Measurements from ENCODE around the gene UNC119B.

The UNC119B gene

DNA sequence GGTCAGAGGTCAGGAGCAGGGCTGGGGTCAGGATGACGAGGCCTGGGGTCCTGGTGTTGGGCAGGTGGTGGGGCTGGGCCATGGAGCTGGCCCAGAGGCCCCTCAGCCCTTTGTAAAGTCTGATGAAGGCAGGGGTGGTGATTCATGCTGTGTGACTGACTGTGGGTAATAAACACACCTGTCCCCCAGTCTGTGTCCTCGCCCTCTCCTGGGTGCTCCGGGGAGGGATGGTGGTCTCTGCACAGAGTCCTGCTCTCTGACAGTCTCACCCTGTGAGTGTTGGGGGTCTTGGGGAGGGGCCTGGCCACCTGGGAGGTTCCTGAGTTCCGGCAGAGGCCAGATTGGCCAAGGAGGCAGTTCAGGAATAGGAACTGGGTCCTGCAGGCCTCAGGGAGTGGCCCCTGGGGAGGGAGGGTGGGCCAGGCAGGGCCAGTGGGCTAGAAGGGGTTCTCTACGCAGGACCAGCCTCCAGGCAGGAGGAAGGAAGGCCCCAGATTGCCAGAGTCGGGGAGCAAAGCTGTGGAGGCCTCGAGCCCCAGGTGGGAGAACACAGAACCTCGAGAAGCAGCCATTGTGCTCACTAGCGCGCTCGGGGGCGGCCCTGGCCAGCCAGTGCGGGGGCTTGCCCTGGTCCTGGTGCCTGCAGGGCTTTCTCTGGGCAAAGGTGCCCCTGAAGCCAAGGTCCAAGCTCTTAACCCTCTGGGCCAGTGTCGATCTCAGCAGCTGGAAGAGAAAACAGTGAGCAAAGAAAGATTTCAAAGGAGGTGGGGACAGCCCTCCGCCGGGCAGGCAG, 29.8 kb downstream of the UNC119B start:
- TF ChIP-seq, protein P1, sequence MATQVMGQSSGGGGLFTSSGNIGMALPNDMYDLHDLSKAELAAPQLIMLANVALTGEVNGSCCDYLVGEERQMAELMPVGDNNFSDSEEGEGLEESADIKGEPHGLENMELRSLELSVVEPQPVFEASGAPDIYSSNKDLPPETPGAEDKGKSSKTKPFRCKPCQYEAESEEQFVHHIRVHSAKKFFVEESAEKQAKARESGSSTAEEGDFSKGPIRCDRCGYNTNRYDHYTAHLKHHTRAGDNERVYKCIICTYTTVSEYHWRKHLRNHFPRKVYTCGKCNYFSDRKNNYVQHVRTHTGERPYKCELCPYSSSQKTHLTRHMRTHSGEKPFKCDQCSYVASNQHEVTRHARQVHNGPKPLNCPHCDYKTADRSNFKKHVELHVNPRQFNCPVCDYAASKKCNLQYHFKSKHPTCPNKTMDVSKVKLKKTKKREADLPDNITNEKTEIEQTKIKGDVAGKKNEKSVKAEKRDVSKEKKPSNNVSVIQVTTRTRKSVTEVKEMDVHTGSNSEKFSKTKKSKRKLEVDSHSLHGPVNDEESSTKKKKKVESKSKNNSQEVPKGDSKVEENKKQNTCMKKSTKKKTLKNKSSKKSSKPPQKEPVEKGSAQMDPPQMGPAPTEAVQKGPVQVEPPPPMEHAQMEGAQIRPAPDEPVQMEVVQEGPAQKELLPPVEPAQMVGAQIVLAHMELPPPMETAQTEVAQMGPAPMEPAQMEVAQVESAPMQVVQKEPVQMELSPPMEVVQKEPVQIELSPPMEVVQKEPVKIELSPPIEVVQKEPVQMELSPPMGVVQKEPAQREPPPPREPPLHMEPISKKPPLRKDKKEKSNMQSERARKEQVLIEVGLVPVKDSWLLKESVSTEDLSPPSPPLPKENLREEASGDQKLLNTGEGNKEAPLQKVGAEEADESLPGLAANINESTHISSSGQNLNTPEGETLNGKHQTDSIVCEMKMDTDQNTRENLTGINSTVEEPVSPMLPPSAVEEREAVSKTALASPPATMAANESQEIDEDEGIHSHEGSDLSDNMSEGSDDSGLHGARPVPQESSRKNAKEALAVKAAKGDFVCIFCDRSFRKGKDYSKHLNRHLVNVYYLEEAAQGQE (IDR thresholded peaks at IDR 0.05; ENCODE audit: insufficient read depth in 1 of 2, low read depth in 2 of 2, low read length in 2 of 2) = no peak
- TF ChIP-seq TAF1 (IDR thresholded peaks at IDR 0.05; ENCODE audit: borderline replicate concordance, insufficient read depth, low read length) = no peak
- TF ChIP-seq FOXP2 (optimal IDR thresholded peaks at IDR 0.05; ENCODE audit: borderline replicate concordance, extremely low read depth, extremely low read length, insufficient read depth) = no peak
- TF ChIP-seq POLR2AphosphoS5 (IDR thresholded peaks at IDR 0.05; ENCODE audit: low read depth, low read length) = no peak
- TF ChIP-seq SIN3A (IDR thresholded peaks at IDR 0.05; ENCODE audit: borderline replicate concordance, insufficient read depth, low read length) = no peak

DNA sequence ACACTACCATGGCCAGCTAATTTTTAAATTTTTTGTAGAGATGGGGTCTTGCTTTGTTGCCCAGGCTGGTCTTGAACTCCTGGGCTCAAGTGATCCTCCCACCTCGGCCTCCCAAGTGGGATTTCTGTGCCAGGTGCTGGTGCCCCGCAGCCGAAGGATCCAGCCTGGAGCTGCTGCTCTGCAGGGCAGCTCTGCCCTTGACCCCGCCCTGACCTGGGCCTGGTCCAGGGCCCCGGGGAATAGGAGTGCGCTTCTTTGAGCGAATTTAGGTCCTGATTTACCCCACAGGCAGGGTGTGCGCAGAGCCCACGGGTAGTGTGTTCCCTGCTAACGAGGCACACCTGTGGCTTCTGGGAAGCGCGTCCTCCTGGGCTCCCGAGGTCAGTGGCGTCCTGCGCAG, 30.6 kb downstream of the UNC119B start:
- TF ChIP-seq, protein P1 (IDR thresholded peaks at IDR 0.05; ENCODE audit: insufficient read depth in 1 of 2, low read depth in 2 of 2, low read length in 2 of 2) = no peak
- no peak for TF ChIP-seq FOXP2 (optimal IDR thresholded peaks at IDR 0.05; ENCODE audit: borderline replicate concordance, extremely low read depth, extremely low read length, insufficient read depth)
- TF ChIP-seq SIN3A (IDR thresholded peaks at IDR 0.05; ENCODE audit: borderline replicate concordance, insufficient read depth, low read length) = no peak

DNA sequence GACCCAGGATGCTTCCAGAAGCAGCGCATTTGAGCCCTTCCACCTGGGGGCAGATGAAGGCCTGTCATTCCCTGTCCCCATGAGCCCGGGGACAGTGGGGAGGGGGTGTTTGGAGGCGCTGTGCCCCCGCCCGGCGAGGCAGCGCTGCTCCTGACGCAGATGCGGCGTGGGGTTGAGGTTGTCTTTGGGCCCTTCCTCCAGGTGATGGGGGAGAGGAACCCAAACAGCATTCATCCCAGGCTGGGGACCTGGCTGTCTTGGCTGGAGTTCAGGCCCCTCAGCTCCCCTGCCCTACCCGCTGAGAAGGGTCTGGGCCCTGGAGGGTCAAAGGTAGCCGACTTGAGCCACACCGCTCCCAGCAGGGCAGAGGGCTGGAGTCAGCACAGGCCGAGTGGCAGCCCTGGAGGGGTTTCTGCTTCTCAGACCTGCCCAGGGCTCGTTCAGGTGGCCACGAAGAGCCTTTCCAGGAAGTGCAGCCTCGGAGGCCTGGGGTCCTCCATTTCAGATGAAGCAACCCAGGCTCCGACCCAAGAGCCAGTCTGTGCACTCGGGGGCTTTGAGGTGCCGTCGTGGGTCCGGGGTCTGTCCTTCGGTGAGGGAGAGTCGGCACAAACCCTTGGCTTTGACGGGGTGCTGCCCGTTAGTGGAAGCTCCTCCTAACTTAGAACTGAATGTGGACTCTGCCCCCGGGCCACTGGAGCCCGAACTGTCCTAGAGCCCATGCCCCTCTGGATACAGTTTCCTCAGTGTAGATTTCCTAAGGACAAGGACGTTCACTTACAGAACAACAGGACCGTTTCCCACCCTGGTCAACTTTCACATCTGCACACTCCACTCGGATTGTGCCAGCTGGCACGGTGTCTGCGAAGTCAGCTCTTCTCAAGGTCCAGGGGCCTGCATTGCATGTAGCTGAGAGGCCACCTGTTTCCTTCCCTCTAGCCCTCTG, 31.5 kb downstream of the UNC119B start:
- TF ChIP-seq SIN3A (IDR thresholded peaks at IDR 0.05; ENCODE audit: borderline replicate concordance, insufficient read depth, low read length) = no peak
- no peak for TF ChIP-seq TAF1 (IDR thresholded peaks at IDR 0.05; ENCODE audit: borderline replicate concordance, insufficient read depth, low read length)
- no peak for TF ChIP-seq POLR2AphosphoS5 (IDR thresholded peaks at IDR 0.05; ENCODE audit: low read depth, low read length)
- TF ChIP-seq, protein P1 (IDR thresholded peaks at IDR 0.05; ENCODE audit: insufficient read depth in 1 of 2, low read depth in 2 of 2, low read length in 2 of 2) = no peak
- TF ChIP-seq FOXP2 (optimal IDR thresholded peaks at IDR 0.05; ENCODE audit: borderline replicate concordance, extremely low read depth, extremely low read length, insufficient read depth) = no peak

DNA sequence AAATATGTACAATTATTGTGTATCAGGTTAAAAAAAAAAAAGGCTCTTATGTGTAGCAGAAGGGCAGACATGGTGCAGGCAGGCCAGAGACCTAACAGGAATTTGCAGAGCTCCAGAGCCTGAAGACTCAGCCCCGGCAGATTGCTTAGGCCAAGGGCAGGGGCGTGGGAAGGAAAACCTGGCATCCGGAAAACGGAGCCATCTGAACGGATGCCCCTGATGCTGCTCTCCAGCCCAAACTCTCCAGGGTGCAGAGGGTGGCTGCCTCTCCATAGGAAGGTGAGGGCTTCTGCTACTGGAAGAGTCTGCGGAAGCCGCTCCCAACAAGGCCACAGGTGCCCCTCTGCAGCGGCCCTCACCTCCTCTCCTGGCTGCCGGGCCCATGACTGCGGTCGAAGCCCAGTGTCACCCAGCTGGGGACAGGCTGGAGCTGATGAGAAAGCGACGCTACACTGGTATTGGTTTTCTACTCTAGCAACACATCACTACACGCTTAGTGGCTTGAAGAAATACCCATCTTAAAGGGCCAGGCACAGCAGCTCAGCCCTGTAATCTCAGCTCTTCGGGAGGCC, 34.8 kb downstream of the UNC119B start:
- TF ChIP-seq, protein P1 (IDR thresholded peaks at IDR 0.05; ENCODE audit: insufficient read depth in 1 of 2, low read depth in 2 of 2, low read length in 2 of 2) = no peak
- no peak for TF ChIP-seq SIN3A (IDR thresholded peaks at IDR 0.05; ENCODE audit: borderline replicate concordance, insufficient read depth, low read length)
- TF ChIP-seq TAF1 (IDR thresholded peaks at IDR 0.05; ENCODE audit: borderline replicate concordance, insufficient read depth, low read length) = no peak
- no peak for TF ChIP-seq POLR2AphosphoS5 (IDR thresholded peaks at IDR 0.05; ENCODE audit: low read depth, low read length)
- TF ChIP-seq FOXP2 (optimal IDR thresholded peaks at IDR 0.05; ENCODE audit: borderline replicate concordance, extremely low read depth, extremely low read length, insufficient read depth) = no peak

Data from PFSK-1 (cell line).